Amniotic epithelial cell (primary cell): ENCODE results near the gene CCDC134.
A peak's percentile ranks its signal among the peaks of the same experiment; 100 is the strongest.

Experiments used
- DNase-seq: peaks from one replicate; pipeline ENCODE4 v3.0.0-alpha.2; 2010; ENCODE audit warnings: low read depth

Gene CCDC134

GRCh38 chr22:41787331-41787730, 13.1 kb upstream of the CCDC134 start:
- DNase-seq = no peak

GRCh38 chr22:41793871-41794270, 6.6 kb upstream of the CCDC134 start:
- no peak for DNase-seq

GRCh38 chr22:41798736-41799135, 1.7 kb upstream of the CCDC134 start:
- no peak for DNase-seq

DNA sequence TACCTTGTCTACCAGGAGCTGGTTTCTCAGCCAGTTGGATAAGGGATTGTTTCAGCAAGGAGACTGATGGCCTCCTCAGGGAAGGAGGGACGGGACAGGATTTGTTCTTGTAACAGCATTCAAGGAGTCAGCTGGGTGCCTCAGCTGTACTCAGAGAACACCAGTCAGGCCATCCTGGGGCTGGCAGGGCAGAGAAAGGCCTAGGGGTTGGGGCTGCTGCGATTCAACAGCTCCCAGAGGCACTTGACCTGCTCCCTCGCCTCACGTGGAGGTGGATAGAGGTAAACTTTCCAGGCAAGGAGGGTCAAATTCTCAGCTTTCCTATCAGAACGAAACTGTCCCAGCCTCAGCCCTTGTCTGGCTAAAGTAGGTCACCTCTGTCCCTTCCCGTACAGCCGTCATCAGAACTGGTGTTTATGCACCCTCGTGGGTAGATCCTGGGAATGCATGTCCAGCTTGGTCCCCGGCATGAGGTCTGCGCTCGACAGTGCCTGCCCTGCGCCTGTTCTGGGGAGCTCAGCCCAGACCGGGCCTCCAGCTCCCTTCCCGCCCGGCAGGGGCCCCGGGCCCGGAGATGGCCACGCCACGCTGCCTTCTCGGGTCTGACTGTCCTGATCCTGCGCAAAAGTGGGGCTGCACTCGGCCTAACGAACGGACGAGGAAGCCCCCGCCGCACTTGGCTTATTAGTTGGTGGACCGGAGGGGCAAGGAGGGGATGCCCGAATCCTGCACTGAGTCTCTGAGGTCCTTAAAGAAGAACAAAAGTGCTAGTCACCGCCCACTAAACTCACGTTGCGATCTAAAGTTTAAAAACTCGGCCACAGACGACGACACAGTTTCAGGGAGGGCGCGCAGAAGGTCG, 762 bp upstream of the CCDC134 start:
- peak; percentile 7 for DNase-seq

- DNase-seq = no peak
These were observed 804 bp downstream of the CCDC134 start for GRCh38 chr22:41801147-41801819.

DNA sequence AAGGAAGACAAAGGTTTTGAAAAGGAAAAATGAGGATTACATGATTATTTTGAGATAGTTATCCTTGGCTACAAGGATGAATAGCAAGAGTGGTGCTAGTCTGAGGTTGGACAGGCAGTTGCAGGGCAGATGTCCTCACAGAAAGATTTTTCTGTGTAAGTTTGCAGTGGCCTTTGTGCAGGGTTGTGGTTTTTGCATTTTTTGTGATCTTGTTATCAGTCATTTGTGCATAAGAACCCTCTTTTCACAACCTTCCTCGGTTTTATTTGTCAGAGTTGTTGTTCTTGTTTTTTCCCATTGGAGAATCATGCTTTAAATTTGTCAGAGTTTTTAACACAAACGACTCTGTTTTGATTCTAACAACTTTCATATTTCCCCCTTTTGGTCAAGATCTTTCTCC, 1.4 kb downstream of the CCDC134 start:
- peak; percentile 28 for DNase-seq

DNA sequence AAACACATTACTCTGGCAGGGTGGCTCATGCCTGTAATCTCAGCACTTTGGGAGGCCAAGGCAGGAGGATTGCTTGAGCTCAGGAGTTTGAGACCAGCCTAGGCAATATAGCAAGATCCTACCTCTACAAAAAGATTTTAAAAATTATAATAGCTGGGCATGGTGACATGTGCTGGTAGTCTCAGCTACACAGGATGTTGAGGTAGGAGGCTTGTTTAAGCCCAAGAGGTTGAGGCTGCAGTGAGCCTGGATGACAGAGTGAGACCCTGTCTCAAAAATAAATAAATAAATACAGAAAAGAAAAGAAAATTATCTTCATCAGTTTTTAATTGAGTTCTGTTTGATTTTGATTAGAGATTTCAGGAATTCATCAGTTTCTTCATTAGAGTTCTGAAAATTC, 5.2 kb downstream of the CCDC134 start:
- no peak for DNase-seq

GRCh38 chr22:41808400-41808799, 7.9 kb downstream of the CCDC134 start:
- no peak for DNase-seq

DNA sequence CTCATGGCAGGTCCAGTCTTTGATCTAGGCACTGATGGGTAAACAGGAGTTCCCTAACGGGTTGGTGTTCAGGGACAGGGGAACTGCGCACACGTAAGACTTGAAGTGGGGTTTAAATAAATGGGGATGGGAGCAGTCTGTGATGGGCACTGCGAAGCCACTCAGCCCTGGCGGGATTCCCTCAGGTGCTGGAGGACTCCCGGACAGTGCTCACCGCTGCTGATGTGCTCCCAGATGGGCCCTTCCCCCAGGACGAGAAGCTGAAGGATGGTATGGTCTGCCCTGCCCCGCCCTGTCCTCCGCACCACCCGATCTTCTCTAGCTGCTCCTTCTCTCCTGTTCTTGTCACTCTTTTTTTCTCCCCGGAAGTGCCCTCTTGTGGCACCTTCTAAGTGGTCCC, 9.5 kb downstream of the CCDC134 start:
- no peak for DNase-seq

DNA sequence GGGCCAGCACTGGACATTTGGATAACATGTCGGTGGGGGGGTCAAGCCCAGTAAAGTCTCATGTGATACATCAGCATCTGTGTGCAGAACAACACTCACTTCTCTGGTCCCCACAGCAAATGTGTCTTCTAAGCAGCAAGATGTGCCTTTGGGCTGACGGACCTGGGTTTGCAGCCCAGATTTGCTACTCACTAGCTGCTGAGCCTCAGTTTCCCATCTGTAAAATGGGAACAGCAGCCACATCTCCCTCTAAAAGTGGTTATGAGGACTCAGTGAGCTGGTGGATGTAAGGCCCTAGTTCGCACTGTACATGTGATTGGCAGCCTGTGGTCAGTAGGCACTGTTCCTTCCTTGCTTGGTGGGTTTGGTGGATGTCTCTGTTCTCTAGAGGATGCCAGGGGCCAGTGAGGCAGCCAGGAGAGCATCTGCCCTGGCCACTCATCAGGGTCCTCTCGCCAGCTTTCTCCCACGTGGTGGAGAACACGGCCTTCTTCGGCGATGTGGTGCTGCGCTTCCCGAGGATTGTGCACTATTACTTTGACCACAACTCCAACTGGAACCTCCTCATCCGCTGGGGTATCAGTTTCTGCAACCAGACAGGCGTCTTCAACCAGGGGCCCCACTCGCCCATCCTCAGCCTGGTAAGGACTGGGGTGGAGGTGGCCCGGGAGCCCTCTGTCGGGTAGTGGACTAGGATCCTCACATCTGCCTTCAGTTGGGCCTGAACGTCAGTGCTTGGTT, 12.5 kb downstream of the CCDC134 start:
- DNase-seq = no peak

DNA sequence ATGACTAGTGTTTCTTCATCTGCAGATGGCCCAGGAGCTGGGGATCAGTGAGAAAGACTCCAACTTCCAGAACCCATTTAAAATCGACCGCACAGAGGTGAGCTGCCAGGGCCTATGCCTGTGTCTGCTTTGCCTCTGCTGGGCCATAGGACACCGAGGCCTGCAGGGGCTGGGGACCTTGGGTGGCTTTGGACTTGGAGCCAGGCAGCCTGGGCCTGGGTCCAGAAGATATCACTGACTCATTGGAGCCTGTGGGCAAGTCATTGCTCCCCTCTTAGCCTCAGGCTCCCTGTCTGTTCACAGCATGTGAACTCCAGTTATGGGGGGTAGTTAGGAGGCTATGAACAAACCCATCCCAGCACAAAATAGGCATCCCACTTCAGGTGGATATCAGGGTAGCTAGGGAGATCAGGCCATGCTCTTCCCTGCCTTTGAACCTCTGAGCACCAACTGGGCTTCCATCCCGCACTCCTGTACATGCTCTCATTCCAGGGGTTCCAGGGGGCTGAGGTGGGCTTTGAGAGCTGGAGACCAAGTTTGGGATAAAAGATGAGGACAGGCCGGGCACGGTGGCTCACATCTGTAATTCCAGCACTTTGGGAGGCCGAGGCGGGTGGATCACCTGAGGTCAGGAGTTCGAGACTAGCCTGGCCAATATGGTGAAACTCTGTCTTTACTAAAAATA, 13.4 kb downstream of the CCDC134 start:
- no peak for DNase-seq

DNA sequence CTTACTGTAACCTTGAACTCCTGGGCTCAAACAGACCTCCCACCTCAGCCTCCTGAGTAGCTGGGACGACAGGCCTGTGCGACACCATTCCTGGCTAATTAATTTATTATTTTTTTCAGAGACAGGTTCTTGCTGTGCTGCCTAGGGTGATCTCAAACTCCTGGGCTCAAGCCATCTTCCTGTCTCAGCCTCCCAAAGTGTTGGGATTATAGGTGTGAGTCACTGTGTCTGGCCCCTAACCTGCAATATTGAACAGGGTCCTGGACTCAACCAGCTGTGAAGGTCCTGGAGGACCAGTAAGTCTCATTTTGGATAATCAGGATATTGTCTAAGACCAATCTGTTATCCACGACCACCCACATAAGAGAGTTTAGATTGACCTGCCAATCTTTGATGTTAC, 15.2 kb downstream of the CCDC134 start:
- DNase-seq = no peak

DNA sequence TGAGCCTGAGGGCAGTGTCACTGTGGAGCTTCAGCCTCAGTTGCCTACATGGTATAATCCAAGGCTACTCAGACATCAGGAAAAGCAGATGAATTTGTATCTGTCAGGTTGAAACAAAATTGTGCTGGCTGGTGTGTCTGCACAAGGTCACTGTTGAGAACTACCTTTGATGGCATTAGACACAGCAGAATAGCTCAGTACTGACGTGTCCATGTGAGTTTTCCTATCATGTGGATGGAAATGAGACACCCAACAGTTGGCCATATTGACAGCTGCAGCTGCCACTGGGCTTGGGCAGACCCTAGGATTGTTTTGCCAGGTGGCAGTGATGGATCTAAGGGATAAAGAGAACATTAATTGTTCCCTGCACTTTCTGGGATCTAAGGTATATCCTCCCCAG, 15.8 kb downstream of the CCDC134 start:
- DNase-seq = no peak

GRCh38 chr22:41816871-41817270, 16.4 kb downstream of the CCDC134 start:
- DNase-seq = no peak

DNA sequence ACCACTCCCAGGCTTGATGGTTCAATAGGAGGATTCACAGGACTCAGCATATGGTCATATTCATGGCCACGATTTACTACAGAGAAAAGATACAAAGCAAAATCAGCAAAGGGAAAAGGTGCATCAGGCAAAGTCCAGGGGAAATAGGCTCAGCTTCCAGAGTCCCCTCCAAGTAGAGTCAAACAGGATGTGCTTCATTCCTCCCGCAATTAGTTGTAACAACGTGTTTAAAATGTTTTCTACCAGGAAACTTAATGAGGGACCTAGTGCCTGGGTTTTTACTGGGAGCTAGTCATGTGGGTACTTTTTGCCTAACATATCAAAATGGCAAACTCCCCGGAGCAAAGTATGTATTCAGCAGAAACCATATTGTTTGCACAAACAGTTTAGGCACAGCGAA, 17.5 kb downstream of the CCDC134 start:
- DNase-seq = no peak

DNA sequence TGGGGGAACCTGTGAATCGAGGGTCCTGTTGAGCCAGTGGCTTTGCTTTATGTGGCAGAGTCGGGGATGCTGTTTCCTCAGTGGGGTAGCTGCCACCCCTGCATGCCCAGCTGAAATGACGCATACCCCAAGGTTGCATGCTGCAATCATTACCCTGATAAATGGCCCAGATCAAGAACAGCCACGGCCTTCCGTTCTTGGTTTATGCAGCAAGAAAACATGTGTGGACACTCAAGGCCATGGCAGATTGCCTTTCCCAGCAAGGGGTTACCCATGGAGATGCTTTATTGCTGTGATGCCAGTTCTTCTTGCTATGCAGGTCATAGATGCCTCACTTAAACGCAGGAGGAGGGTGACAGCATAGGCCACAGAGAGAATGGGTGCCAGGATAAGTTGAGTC, 18.1 kb downstream of the CCDC134 start:
- DNase-seq = peak; percentile 83

- DNase-seq = no peak
These were observed 18.8 kb downstream of the CCDC134 start for GRCh38 chr22:41819257-41819656.

GRCh38 chr22:41820447-41820846, 20.0 kb downstream of the CCDC134 start:
- DNase-seq = no peak

- DNase-seq = no peak
These were observed 21.2 kb downstream of the CCDC134 start for GRCh38 chr22:41821471-41822316.

DNA sequence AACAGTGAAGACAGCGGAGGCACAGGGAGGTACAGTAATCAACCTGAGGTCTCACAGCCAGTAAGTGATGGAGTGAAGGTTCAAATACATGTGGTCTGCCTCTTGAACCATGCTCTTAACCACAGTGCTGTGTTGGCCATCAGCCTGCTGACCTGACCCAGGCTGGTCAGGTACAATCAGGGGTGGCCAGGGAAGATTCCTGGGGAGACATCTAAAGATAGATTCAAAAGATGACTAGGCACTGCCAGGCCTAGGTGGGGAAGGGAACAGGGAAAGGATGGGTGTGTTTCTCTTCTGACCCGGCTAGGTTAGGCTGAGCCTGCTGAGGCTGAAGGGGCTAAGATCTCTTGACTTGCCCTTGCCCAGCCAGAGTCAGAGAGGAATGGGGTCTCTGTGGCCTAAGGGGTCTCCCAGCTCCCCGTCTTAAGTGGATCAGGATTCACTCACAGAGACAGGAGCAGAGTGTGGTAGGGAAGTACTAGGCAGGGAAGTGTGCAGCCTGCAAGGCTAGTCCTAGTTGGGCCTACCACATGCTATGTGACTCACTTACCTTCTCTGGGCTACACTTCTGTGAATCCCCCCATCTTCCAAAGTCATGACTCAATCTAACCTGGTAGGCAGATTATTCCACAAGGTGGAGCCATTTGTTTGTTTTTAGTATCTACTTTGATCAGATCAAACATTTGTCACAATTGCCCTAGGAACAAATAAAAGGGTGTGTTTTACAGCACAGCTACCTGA, 22.0 kb downstream of the CCDC134 start:
- peak; percentile 70 for DNase-seq

DNA sequence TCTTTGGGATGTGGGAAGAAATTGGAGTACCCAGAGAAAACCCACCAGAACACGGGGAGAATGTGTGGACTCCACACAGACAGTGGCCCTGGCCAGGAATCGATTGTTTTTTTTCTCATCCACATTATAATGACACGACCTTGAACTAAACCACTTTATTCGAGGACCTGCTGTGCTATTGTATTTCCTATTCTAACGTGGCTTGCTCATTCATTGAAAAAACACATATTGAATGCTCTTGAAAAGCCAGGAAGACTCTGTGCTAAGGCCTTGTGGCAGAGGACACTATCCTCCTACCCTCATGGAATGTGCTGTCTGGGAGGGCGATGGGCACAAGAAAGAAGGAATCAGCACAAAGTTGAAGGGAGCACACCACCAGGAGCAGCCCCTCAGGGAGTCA, 23.3 kb downstream of the CCDC134 start:
- no peak for DNase-seq
